Measurements from ENCODE around the gene SELENOW. TPM values are rescaled to one million over a fixed set of nuclear protein-coding genes. Genes with fewer than 3 reads are reported as not detected.
"Not testable (repeated sequence)": the region's sequence is repeated elsewhere in the genome, so short reads cannot be mapped to it uniquely, and the experiment has no call there.

The SELENOW gene
- total RNA-seq, 2 experiments from 2014 or later, result 105 to 106 TPM

GRCh38 chr19:47798904-47799266 is 20.4 kb downstream of the SELENOW start:
- no peak for TF ChIP-seq CTCF (IDR thresholded peaks at IDR 0.05)
- ATAC-seq (no peak), DNase-seq (no peak)
- CTCF ChIA-PET, result interaction anchor here (1.2 kb wide), 1 partner anchor 9 kb away, joined by 4 read pairs; no protein-coding TSS in a partner anchor
- no peaks in the 10 kb centered on the region for H3K36me3 Mint-ChIP-seq (ENCODE audit: low read depth)
- H3K27me3 Mint-ChIP-seq, result peaks cover 8% of the 10 kb centered on the region
- H3K27ac Mint-ChIP-seq, result no peak overlapping the region
- no peaks in the 10 kb centered on the region for H3K9me3 Mint-ChIP-seq
- H3K4me3 Mint-ChIP-seq, result no peak overlapping the region
- POLR2A ChIA-PET, result no interaction called here
- H3K4me1 Mint-ChIP-seq (ENCODE audit: low read depth), result no peaks in the 10 kb centered on the region
- intact Hi-C loops (cut with micrococcal nuclease), result no loop called here

DNA sequence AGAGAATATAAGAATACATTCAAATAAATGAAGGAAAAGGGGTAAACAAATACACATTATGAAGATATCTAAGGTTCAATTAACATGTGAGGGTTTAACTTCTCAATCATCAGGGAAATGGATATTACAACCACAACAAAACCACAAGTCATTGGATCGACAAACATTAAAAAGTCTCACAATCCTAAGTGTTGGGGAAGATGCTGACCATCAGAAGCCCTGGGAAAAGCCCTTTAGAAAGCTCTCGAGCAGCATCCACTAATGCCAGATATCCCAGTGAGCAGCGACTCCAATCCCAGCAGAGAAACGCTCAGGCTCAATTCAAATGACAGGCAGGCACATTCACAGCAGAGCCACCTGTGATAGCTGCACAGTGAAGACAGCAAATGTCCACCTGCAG is 22.8 kb downstream of the SELENOW start:
- Mint-ChIP-seq H3K9me3 (no peaks in the 10 kb centered on the region), H3K36me3 (ENCODE audit: low read depth) (no peaks in the 10 kb centered on the region), H3K4me1 (ENCODE audit: low read depth) (no peaks in the 10 kb centered on the region), H3K27me3 (peaks cover 6% of the 10 kb centered on the region), H3K27ac (no peak overlapping the region), H3K4me3 (no peak overlapping the region)
- intact Hi-C loops (cut with micrococcal nuclease), result no loop called here
- ATAC-seq, result no peak
- POLR2A ChIA-PET, result no interaction called here
- no peak for TF ChIP-seq CTCF (IDR thresholded peaks at IDR 0.05)
- no peak for DNase-seq
- CTCF ChIA-PET, result no interaction called here

DNA sequence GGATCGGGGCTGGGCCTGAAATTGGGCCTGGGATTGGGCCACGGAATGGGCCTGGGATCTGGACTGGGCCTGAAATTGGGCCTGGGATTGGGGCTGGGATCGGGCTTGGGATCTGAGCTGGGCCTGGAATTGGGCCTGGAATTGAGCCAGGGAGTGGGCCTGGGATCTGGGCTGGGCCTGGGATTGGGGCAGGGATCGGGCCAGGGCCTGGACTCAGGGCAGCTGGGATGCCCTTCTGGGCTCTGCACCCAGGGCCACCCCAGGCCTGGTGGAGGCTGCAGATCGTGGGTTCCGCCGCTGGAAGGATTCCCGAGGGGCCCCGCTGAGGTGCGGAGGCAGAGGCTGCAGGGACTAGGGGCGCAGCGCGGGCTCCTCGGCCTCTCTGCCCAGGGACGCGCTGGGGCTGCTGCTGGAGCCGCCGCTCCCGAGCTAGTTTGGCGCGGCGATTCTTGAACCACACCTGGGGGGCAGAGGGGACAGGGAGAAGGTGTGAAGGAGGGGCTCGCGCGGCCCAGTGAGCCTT is 24.1 kb downstream of the SELENOW start:
- H3K4me3 Mint-ChIP-seq, result no peak overlapping the region
- H3K4me1 Mint-ChIP-seq (ENCODE audit: low read depth), result no peaks in the 10 kb centered on the region
- no peaks in the 10 kb centered on the region for H3K9me3 Mint-ChIP-seq
- intact Hi-C loops (cut with micrococcal nuclease), result no loop called here
- no peak overlapping the region for H3K27ac Mint-ChIP-seq
- no peak for ATAC-seq
- peaks cover 5% of the 10 kb centered on the region for H3K27me3 Mint-ChIP-seq
- DNase-seq, result no peak
- TF ChIP-seq CTCF (IDR thresholded peaks at IDR 0.05), result no peak
- POLR2A ChIA-PET, result no interaction called here
- no peaks in the 10 kb centered on the region for H3K36me3 Mint-ChIP-seq (ENCODE audit: low read depth)
- CTCF ChIA-PET, result no interaction called here

DNA sequence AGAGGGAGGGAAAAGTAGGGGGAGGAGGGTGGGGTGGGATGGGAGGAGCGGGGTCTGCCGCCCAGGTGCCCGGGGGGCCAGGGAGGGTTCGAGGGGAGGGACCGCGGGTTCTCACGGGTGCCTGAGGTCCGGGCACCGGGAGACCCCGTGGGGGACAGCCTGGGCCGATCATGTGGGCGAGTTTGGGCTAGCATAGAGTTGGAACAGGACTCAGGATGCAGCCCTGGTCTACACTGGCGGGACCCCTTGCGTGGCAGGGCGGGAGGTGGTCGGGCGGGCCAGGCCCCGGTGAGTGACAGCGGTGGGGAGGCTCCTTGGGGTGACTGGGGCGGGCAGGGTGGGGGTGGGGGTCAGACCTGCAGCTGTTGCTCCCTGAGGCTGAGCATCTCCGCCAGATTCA is 24.6 kb downstream of the SELENOW start:
- H3K36me3 Mint-ChIP-seq (ENCODE audit: low read depth); H3K27ac Mint-ChIP-seq; POLR2A ChIA-PET; H3K4me3 Mint-ChIP-seq; H3K9me3 Mint-ChIP-seq; intact Hi-C loops (cut with micrococcal nuclease); CTCF ChIA-PET; ATAC-seq; H3K4me1 Mint-ChIP-seq (ENCODE audit: low read depth); DNase-seq; H3K27me3 Mint-ChIP-seq: not testable (repeated sequence)

GRCh38 chr19:47803671-47804070 is 25.2 kb downstream of the SELENOW start:
- H3K27me3 Mint-ChIP-seq; H3K27ac Mint-ChIP-seq; H3K4me3 Mint-ChIP-seq; CTCF ChIA-PET; H3K4me1 Mint-ChIP-seq (ENCODE audit: low read depth); H3K9me3 Mint-ChIP-seq; intact Hi-C loops (cut with micrococcal nuclease); ATAC-seq; H3K36me3 Mint-ChIP-seq (ENCODE audit: low read depth); POLR2A ChIA-PET; DNase-seq: not testable (repeated sequence)

- H3K4me1 Mint-ChIP-seq (ENCODE audit: low read depth); H3K9me3 Mint-ChIP-seq; H3K4me3 Mint-ChIP-seq; POLR2A ChIA-PET; H3K27ac Mint-ChIP-seq; DNase-seq; intact Hi-C loops (cut with micrococcal nuclease); H3K27me3 Mint-ChIP-seq; H3K36me3 Mint-ChIP-seq (ENCODE audit: low read depth); CTCF ChIA-PET; ATAC-seq: not testable (repeated sequence)
Measured at GRCh38 chr19:47804451-47804850, 25.9 kb downstream of the SELENOW start, which contains the start of gene TPRX1. TSS of gene TPRX1 (minus strand) at chr19:47804551. CDS start at chr19:47804539, 12 bp downstream.

- Mint-ChIP-seq H3K27me3 (peaks cover 3% of the 10 kb centered on the region), H3K4me3 (no peak overlapping the region), H3K27ac (no peak overlapping the region), H3K36me3 (ENCODE audit: low read depth) (no peaks in the 10 kb centered on the region), H3K4me1 (ENCODE audit: low read depth) (no peaks in the 10 kb centered on the region), H3K9me3 (no peaks in the 10 kb centered on the region)
- no peak for DNase-seq
- intact Hi-C loops (cut with micrococcal nuclease), result no loop called here
- ChIA-PET CTCF (interaction anchor here (1.0 kb wide), 1 partner anchor 10 kb away, joined by 3 read pairs; no protein-coding TSS in a partner anchor), POLR2A (no interaction called here)
- ATAC-seq, result no peak
- no peak for TF ChIP-seq CTCF (IDR thresholded peaks at IDR 0.05)
Measured at GRCh38 chr19:47805313-47805712, 26.8 kb downstream of the SELENOW start.

All from activated CD8-positive, alpha-beta T cell treated with anti-CD3 and anti-CD28 coated beads for 36 hours (primary cell).